Left cardiac atrium (tissue), 4 donors: ENCODE measurements around the gene CT47A1. TPM values are rescaled to one million over a fixed set of nuclear protein-coding genes. Genes with fewer than 3 reads are reported as not detected.
"Not testable (repeated sequence)": the region's sequence is repeated elsewhere in the genome, so short reads cannot be mapped to it uniquely, and the experiment has no call there.

Source experiments
- ATAC-seq, 2 donors: fragments of 200-7000 bp; cut with Tn5 transposase; one replicate each; pipeline ENCODE4 v1.9.1; 2020; ENCODE audit warnings: mild to moderate bottlenecking in 2 of 2, moderate library complexity in 2 of 2
- DNase-seq: peaks from one replicate; pipeline ENCODE4 v3.0.0-alpha.2; 2020
- intact Hi-C, 2 donors: fragments of 100-400 bp; cut with DNase I; formaldehyde crosslinking; loops; one replicate each; pipeline versions ENCODE4 v1.14.1 to v1.15.1; 2022 to 2023
- long read RNA-seq: library from polyadenylated mRNA; unstranded; transcript quantifications from one replicate; pipeline ENCODE4 v2.0.0, GENCODE V29; 2021
- total RNA-seq, 2 donors: library from RNA; stranded (reverse); fragmentation: NEBNext Ultra II Directional; extraction: Animal tissue kit (Norgen Biotek cat#: 25700); gene quantifications; one replicate each; pipeline ENCODE4 v1.2.1, GENCODE V29; 2021
- donor health status: DM: no; HTN: yes; CAD: no.
- donor health status: DM: no; HTN: yes; CAD: no; lungs with severe emphysema.
- donor health status: DM: yes; HTN: yes; CAD: no.
- donor health status: Dilated cardiomyopathy.

The CT47A1 gene
- total RNA-seq, result not detected
- long read RNA-seq, result 0 reads

DNA sequence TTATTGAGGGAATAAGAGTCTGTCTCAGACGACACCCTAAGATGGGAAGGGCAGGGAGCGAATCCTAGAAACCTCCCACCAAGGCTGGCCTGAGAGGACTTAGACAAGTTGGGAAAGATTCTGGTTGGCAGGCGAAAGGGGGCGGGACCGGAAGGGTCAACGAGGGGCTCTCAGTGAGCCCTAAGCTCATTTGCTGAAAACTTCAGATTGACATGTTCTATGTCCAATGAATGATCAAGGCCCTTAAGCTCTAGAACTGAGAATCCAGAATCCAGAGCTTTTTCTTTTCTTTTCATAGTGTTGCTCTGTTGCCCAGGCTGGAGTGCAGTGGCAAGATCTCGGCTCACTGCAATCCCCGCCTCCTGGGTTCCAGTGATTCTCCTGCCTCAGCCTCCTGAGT, at the start of gene CT47A1:
CT47A1 (minus strand) TSS at position 101 of the 400 bp plus-strand sequence. CDS start 231 bp downstream, outside the sequence.
- intact Hi-C loops, DNase-seq, ATAC-seq: not testable (repeated sequence)

DNA sequence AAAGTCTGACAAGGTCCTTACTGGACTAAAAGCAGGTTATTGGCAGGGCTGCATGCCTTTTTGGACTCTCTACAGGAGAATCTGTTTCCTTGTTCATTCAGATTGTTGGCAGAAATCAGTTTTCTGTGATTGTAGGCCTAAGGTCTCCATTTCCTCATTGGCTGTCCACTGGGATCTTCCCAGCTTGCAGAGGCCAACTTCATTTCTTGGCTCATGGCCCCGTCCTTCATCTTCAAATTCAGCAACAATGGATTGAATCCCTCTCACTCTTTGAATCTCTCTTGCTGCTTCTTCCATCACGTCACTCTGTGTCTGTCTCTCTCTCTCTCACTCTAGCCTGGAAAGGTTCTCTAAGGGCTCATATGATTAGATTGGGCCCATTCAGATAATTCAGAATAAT, 47.0 kb upstream of the CT47A1 start:
- intact Hi-C loops, result no loop called here

GRCh38 chrX:121030083-121030482, 44.5 kb upstream of the CT47A1 start:
- DNase-seq (no peak), ATAC-seq (no peak)
- intact Hi-C loops, result no loop called here

More for the DNA sequence above, 47.0 kb upstream of the CT47A1 start:
- DNase-seq (no peak), ATAC-seq (no peak)

DNA sequence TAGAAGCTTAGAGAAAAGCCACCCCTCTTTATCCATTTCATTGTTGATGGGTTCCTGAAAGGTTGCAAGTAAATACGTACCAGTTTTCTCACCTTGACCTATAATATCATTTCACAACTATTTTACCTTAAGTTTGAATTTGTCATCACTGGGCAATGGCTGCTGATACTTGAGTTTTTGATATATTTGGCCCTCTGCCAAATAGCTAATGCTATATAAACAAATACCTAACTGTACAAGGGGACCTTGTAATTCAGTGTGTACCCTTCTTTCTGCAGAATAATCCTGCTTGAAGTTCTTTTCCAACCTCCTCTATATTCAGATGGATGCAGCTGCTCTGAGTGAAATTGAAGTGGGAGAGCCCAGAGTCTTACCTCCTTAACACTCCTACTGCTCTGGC, 42.9 kb upstream of the CT47A1 start:
- ATAC-seq (no peak), DNase-seq (no peak)
- intact Hi-C loops, result no loop called here

GRCh38 chrX:121014826-121015225, 29.3 kb upstream of the CT47A1 start:
- DNase-seq (no peak), ATAC-seq (no peak)
- intact Hi-C loops, result no loop called here

DNA sequence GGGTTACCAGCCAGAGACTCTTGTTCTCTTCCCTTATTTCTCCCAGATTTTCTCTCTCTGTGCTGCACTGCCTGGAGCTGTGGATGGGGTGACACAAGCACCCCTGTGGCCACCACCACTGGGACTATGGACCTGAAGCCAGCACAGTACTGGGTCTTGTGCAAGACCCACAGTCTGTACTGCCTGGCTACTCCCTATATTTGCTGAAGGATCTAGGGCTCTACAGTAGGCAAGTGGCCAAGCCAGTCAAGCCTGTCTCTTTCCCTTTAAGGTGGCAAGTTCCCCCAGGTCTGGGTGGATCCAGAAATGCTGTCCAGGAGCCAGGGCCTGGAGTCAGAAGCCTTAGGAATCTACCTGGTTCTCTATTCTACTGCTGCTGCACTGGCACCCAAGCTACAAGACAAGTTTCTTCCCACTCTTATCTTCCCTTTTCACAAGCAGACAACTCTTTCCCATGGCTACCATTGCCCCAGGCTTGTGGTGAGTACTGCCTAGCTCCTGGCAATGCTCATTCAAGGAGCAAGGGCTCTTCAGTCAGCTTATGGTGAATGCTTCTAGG, 28.4 kb upstream of the CT47A1 start:
- ATAC-seq, result no peak
- no peak for DNase-seq
- intact Hi-C loops, result no loop called here

- intact Hi-C loops, result no loop called here
- no peak for ATAC-seq
These were observed 25.7 kb upstream of the CT47A1 start for GRCh38 chrX:121011254-121011653.

GRCh38 chrX:121010218-121010617, 24.7 kb upstream of the CT47A1 start:
- ATAC-seq (no peak), DNase-seq (no peak)
- intact Hi-C loops, result no loop called here

More at GRCh38 chrX:121011254-121011653, 25.7 kb upstream of the CT47A1 start:
- DNase-seq, result no peak

DNA sequence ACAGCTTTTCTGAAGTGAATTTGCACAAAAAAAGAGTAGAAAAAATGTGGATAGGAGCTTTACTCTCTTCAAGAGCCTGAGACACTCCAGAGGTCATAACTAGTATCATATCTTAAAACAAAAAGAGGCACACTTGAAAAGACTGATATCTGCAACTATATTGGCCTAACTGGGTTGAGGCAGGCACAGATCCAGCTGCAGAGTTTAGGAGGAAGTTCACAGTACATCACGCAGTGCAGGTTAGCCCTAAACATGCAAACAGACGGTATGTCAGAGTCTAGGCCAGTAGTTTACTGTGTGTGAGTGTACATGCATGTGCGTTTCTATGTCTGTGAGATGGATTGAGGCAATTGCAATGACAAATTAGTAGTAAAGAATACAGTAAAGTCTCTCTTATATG, 24.2 kb upstream of the CT47A1 start:
- intact Hi-C loops, result no loop called here
- ATAC-seq, result no peak
- no peak for DNase-seq

- DNase-seq, result no peak
- ATAC-seq, result no peak
- intact Hi-C loops, result no loop called here
These were observed 23.4 kb upstream of the CT47A1 start for GRCh38 chrX:121008920-121009319.

DNA sequence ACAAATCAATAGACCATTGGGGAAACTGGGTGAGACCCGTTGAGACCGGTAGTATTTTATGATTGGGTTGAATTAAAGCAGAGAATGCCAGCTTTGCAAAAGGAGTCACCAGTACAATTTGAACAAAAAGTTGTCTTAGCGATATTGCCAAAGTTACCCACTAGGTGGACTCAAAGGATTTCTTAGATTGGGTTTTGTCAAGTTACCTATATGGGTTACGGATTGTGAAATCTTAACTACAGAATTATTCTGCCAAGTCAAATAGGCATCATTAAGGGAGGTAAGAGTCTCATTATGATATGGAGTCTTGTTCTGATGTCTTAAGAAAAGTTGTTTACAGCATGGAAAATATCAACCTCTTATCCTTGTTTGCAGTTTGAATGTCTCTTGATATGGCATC, 15.0 kb upstream of the CT47A1 start:
- no peak for ATAC-seq
- intact Hi-C loops, result no loop called here
- no peak for DNase-seq

DNA sequence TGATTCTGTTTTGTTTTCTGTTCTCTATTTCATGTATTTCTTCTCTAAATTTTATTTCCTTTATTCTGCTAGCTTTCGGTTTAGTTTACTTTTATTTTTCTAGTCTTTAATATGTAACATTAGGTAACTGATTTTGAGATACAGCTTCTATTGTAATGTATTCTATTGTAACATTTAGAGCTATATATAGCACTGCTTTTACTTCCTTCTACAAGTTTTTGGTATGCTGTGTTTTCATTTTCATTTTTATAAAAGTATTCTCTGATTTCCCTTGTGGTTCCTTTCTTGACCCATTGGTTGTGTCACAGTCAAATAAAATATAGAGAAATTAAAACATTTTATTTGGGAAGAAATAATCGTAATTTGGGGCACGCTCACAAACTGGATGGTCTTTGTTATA, 13.9 kb upstream of the CT47A1 start:
- intact Hi-C loops, result no loop called here
- DNase-seq, result no peak

DNA sequence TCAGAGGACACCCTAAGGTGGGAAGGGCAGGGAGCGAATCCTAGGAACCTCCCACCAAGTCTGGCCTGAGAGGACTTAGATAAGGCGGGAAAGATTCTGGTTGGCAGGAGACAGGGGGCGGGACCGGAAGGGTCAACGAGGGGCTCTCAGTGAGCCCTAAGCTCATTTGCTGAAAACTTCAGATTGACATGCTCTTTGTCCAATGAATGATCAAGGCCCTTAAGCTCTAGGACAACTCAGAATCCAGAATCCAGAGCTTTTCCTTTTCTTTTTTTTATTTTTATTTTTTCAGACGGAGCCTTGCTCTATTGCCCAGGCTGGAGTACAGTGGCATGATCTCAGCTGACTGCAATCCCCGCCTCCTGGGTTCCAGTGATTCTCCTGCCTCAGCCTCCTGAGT, 29.1 kb downstream of the CT47A1 start, which contains the start of gene CT47A7:
CT47A7 (minus strand) TSS at position 101 of the 400 bp plus-strand sequence. CDS start 255 bp downstream, outside the sequence.
- ATAC-seq, intact Hi-C loops, DNase-seq: not testable (repeated sequence)

More for the DNA sequence above, 13.9 kb upstream of the CT47A1 start:
- ATAC-seq, result no peak

Other genes with a start within 250 kb of the CT47A1 start
- gene CT47B1, start 109.9 kb downstream of the CT47A1 start, total RNA-seq, result not detected
- gene CT47A11, start 48.6 kb downstream of the CT47A1 start, total RNA-seq, result not detected
- not detected for gene CT47A10, start 43.7 kb downstream of the CT47A1 start, total RNA-seq
- not detected for gene CT47A9, start 38.9 kb downstream of the CT47A1 start, total RNA-seq
- not detected for gene CT47A8, start 34.0 kb downstream of the CT47A1 start, total RNA-seq
- gene CT47A7, start 29.2 kb downstream of the CT47A1 start, total RNA-seq, result not detected
- gene CT47A6, start 24.3 kb downstream of the CT47A1 start, total RNA-seq, result not detected
- gene CT47A5, start 19.4 kb downstream of the CT47A1 start, total RNA-seq, result not detected
- not detected for gene CT47A4, start 14.6 kb downstream of the CT47A1 start, total RNA-seq
- gene CT47A3, start 9.7 kb downstream of the CT47A1 start, total RNA-seq, result not detected
- not detected for gene CT47A2, start 4.8 kb downstream of the CT47A1 start, total RNA-seq
- 1 to 10 TPM; 1.9 to 2.0 TPM for gene GLUD2, start 61.9 kb upstream of the CT47A1 start, total RNA-seq